HG02623 (cell line): Measurements from ENCODE around the gene DNMT3A.
A peak's percentile ranks its signal among the peaks of the same experiment; 100 is the strongest.

Experiments used
- ATAC-seq: cut with Tn5 transposase; IDR thresholded peaks from one replicate; pipeline ENCODE4 v1.9.1; 2021; ENCODE audit warnings: moderate library complexity; ENCODE audit not compliant: unreplicated experiment

The DNMT3A gene

GRCh38 chr2:25307949-25308557 is 33.7 kb downstream of the DNMT3A start:
- no peak for ATAC-seq

GRCh38 chr2:25306777-25307368 is 34.9 kb downstream of the DNMT3A start:
- ATAC-seq, result no peak

GRCh38 chr2:25305775-25306174 is 36.0 kb downstream of the DNMT3A start:
- no peak for ATAC-seq

GRCh38 chr2:25304826-25305596 is 36.7 kb downstream of the DNMT3A start:
- no peak for ATAC-seq

GRCh38 chr2:25304321-25304720 is 37.4 kb downstream of the DNMT3A start:
- no peak for ATAC-seq

- ATAC-seq, result no peak
These were observed 38.0 kb downstream of the DNMT3A start for GRCh38 chr2:25303633-25304236.

- no peak for ATAC-seq
These were observed 38.9 kb downstream of the DNMT3A start for GRCh38 chr2:25302758-25303375.

GRCh38 chr2:25301453-25302352 is 40.0 kb downstream of the DNMT3A start:
- ATAC-seq, result peak; percentile 92

- ATAC-seq, result no peak
These were observed 41.7 kb downstream of the DNMT3A start for GRCh38 chr2:25300001-25300400.

GRCh38 chr2:25298776-25299431 is 42.8 kb downstream of the DNMT3A start:
- no peak for ATAC-seq

- no peak for ATAC-seq
These were observed 44.0 kb downstream of the DNMT3A start for GRCh38 chr2:25297738-25298137.

GRCh38 chr2:25295621-25296020 is 46.1 kb downstream of the DNMT3A start:
- no peak for ATAC-seq

GRCh38 chr2:25294573-25295462 is 46.9 kb downstream of the DNMT3A start:
- ATAC-seq, result peak; percentile 78

- ATAC-seq, result no peak
These were observed 47.7 kb downstream of the DNMT3A start for GRCh38 chr2:25293958-25294562.

- ATAC-seq, result no peak
These were observed 48.6 kb downstream of the DNMT3A start for GRCh38 chr2:25293145-25293544.

- ATAC-seq, result no peak
These were observed 49.3 kb downstream of the DNMT3A start for GRCh38 chr2:25292408-25292807.

GRCh38 chr2:25290811-25291495 is 50.8 kb downstream of the DNMT3A start:
- ATAC-seq, result no peak
